Measurements from ENCODE around the gene FAM124A. TPM values are rescaled to one million over a fixed set of nuclear protein-coding genes. Genes with fewer than 3 reads are reported as not detected.

Gene FAM124A
- total and polyA plus RNA-seq, 10 of the 15 experiments (the other 5 are each of a cell fraction or from before 2014, with no cell fraction given): not detected

DNA sequence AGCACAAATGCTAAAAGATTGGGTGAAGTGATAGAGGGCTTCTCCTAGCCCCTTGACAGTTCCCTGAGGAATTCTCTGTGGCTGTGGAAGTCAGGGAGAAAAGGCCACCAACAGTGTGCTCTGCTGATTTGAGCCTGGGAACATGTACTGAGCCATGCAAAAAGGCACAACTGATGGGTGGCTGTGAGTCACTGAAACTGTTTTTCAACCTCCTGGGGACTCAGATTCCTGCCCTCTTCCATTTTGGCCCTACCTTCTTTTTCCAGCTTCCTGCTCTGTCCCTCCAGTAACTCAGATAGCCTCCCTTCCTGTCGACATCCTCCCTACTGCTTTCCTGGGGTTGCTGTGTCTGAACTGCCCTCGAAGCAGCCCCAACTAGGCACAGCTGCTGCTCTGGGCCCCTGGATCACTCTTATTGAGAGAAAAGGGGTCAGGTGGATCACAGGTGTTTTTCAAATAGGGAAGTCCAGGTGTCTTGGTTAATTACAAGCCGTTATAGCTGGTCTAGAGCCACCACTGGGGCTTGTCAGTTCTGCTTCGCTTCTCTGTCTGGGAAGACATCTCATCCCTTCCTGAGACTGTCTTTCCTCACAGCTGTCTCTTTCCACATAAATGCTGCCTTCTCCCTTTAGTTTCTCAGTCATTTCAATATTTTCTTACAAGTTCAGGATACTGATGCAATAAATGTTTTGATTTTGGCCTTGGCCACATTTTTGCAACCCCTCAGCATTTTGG is 13.7 kb downstream of the FAM124A start:
- no peaks in the 10 kb centered on the region for H4K20me1 ChIP-seq (ENCODE audit: control insufficient read depth, insufficient read depth)
- TF ChIP-seq NR2F1 (conservative IDR thresholded peaks at IDR 0.05) (no peak), SMAD5 (IDR thresholded peaks at IDR 0.05; ENCODE audit: low read depth) (no peak), YBX1 (IDR thresholded peaks at IDR 0.05) (no peak), PAX5 (IDR thresholded peaks at IDR 0.05; ENCODE audit: borderline replicate concordance, low read depth, low read length) (no peak), SIX5 (IDR thresholded peaks at IDR 0.05; ENCODE audit: low read depth, low read length, severe bottlenecking) (no peak)
- TF ChIP-seq, protein P1, sequence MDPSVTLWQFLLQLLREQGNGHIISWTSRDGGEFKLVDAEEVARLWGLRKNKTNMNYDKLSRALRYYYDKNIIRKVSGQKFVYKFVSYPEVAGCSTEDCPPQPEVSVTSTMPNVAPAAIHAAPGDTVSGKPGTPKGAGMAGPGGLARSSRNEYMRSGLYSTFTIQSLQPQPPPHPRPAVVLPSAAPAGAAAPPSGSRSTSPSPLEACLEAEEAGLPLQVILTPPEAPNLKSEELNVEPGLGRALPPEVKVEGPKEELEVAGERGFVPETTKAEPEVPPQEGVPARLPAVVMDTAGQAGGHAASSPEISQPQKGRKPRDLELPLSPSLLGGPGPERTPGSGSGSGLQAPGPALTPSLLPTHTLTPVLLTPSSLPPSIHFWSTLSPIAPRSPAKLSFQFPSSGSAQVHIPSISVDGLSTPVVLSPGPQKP (IDR thresholded peaks at IDR 0.05; ENCODE audit: low read depth, low read length): no peak
- TF ChIP-seq, protein P2, sequence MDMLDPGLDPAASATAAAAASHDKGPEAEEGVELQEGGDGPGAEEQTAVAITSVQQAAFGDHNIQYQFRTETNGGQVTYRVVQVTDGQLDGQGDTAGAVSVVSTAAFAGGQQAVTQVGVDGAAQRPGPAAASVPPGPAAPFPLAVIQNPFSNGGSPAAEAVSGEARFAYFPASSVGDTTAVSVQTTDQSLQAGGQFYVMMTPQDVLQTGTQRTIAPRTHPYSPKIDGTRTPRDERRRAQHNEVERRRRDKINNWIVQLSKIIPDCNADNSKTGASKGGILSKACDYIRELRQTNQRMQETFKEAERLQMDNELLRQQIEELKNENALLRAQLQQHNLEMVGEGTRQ (IDR thresholded peaks at IDR 0.05; ENCODE audit: borderline replicate concordance, low read depth, low read length): no peak
- TF ChIP-seq, protein P3, sequence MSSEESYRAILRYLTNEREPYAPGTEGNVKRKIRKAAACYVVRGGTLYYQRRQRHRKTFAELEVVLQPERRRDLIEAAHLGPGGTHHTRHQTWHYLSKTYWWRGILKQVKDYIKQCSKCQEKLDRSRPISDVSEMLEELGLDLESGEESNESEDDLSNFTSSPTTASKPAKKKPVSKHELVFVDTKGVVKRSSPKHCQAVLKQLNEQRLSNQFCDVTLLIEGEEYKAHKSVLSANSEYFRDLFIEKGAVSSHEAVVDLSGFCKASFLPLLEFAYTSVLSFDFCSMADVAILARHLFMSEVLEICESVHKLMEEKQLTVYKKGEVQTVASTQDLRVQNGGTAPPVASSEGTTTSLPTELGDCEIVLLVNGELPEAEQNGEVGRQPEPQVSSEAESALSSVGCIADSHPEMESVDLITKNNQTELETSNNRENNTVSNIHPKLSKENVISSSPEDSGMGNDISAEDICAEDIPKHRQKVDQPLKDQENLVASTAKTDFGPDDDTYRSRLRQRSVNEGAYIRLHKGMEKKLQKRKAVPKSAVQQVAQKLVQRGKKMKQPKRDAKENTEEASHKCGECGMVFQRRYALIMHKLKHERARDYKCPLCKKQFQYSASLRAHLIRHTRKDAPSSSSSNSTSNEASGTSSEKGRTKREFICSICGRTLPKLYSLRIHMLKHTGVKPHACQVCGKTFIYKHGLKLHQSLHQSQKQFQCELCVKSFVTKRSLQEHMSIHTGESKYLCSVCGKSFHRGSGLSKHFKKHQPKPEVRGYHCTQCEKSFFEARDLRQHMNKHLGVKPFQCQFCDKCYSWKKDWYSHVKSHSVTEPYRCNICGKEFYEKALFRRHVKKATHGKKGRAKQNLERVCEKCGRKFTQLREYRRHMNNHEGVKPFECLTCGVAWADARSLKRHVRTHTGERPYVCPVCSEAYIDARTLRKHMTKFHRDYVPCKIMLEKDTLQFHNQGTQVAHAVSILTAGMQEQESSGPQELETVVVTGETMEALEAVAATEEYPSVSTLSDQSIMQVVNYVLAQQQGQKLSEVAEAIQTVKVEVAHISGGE (CRISPR knock-in tag; IDR thresholded peaks at IDR 0.05): no peak
- intact Hi-C loops (cut with micrococcal nuclease; ENCODE audit: unreplicated experiment) (no loop called here), in situ Hi-C loops (cut with MboI) (no loop called here)
- no peaks in the 10 kb centered on the region; a peak in 1 of 4 replicates for H3K27me3 ChIP-seq (replicated peaks in 1 of 2; ENCODE audit: control insufficient read depth in 2 of 2, insufficient read depth in 2 of 2, low read length in 1 of 2)
- DNase-seq (ENCODE audit: low read depth, low spot score): no peak
- SMC1A ChIA-PET (ENCODE audit: uncharacterized antibody, unreplicated experiment): interaction anchor here (0.9 to 1.3 kb wide), 2 partner anchors 12 to 562 kb away, joined by 3 to 4 read pairs; no protein-coding TSS in a partner anchor
- H3K79me2 ChIP-seq (ENCODE audit: control insufficient read depth, insufficient read depth, low read length): no peaks in the 10 kb centered on the region
- POLR2A ChIA-PET: no interaction called here
- no peak overlapping the region for H3K4me3 ChIP-seq
- CTCF ChIA-PET: interaction anchor here (0.6 to 2.0 kb wide), 5 partner anchors 24 to 358 kb away, joined by 3 to 4 read pairs (median 3); no protein-coding TSS in a partner anchor
- no TSS peak for BruUV-seq (replicated peaks)
- H3K4me2 ChIP-seq (ENCODE audit: control insufficient read depth, insufficient read depth): no peak overlapping the region
- no peak overlapping the region for H3K27ac ChIP-seq (ENCODE audit: control insufficient read depth, insufficient read depth)
- no peak for ATAC-seq
- H3K9ac ChIP-seq (ENCODE audit: control insufficient read depth, insufficient read depth, low read length): no peak overlapping the region
- H3K9me3 ChIP-seq (replicated peaks; ENCODE audit: control insufficient read depth, insufficient read depth, low read length): no peaks in the 10 kb centered on the region
- FAIRE-seq: no peak
- H3K36me3 ChIP-seq (ENCODE audit: control insufficient read depth in 2 of 2, insufficient read depth in 2 of 2, low read length in 1 of 2): no peaks in the 10 kb centered on the region
- WGBS (ENCODE audit: insufficient coverage, insufficient replicate concordance, low lambda C conversion rate, missing lambda C conversion rate): 13% methylated on average over 4 of the region's 4 CpGs
- RAD21 ChIA-PET (ENCODE audit: unreplicated experiment): interaction anchor here (1.1 kb wide), 1 partner anchor 111 kb away, joined by 3 read pairs; no protein-coding TSS in a partner anchor
- no peak overlapping the region for H2AFZ ChIP-seq (ENCODE audit: control insufficient read depth, low read depth, low read length)
- H3K4me1 ChIP-seq (ENCODE audit: control insufficient read depth, insufficient read depth, low read length): no peaks in the 10 kb centered on the region

Data from GM12878 (cell line).